Panc1 (cell line): ENCODE results near the gene PSORS1C1.

Source experiments
- CTCF ChIP-seq: fragments of 450-650 bp; IDR thresholded peaks from 2 replicates; pipeline ENCODE4 v1.5.1; 2017; ENCODE audit warnings: mild to moderate bottlenecking
- POLR2AphosphoS5 ChIP-seq: IDR thresholded peaks from 2 replicates; pipeline ENCODE4 v1.6.1; 2012; ENCODE audit warnings: mild to moderate bottlenecking, low read depth, low read length, moderate library complexity
- TCF7L2 ChIP-seq: IDR thresholded peaks from 2 replicates; pipeline ENCODE4 v1.6.1; 2011; ENCODE audit warnings: mild to moderate bottlenecking, low read depth, low read length, inconsistent platforms
- TF ChIP-seq, protein P1 (sequence below), 2 experiments: IDR thresholded peaks; 2 replicates each; pipeline ENCODE4 v1.6.1; 2011 to 2012; ENCODE audit warnings: low read depth in 2 of 2, control low read depth in 1 of 2, low read length in 1 of 2, mild to moderate bottlenecking in 1 of 2, moderate library complexity in 1 of 2; ENCODE audit not compliant: insufficient read depth in 1 of 2

DNA sequence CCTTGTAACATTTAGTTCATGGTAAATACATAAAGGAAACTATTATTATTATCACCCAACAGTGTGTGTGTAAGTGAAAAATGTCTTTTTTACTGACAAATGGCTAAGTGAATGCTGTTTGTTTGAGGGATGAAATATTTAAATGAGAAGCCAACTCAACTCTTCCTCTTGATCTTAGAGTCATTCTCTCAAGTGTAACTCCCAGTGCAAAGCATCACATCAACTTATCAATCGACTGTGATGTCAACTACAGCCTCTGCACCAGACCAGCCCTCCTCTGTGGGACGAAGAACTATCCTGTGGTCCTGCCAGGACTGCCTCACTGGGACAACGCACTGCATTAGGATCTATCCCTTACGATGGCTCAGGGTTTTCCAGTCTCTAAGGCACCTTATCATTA lies 7.5 kb upstream of the PSORS1C1 start:
- no peak for TF ChIP-seq CTCF
- no peak for TF ChIP-seq TCF7L2
- TF ChIP-seq, protein P1, sequence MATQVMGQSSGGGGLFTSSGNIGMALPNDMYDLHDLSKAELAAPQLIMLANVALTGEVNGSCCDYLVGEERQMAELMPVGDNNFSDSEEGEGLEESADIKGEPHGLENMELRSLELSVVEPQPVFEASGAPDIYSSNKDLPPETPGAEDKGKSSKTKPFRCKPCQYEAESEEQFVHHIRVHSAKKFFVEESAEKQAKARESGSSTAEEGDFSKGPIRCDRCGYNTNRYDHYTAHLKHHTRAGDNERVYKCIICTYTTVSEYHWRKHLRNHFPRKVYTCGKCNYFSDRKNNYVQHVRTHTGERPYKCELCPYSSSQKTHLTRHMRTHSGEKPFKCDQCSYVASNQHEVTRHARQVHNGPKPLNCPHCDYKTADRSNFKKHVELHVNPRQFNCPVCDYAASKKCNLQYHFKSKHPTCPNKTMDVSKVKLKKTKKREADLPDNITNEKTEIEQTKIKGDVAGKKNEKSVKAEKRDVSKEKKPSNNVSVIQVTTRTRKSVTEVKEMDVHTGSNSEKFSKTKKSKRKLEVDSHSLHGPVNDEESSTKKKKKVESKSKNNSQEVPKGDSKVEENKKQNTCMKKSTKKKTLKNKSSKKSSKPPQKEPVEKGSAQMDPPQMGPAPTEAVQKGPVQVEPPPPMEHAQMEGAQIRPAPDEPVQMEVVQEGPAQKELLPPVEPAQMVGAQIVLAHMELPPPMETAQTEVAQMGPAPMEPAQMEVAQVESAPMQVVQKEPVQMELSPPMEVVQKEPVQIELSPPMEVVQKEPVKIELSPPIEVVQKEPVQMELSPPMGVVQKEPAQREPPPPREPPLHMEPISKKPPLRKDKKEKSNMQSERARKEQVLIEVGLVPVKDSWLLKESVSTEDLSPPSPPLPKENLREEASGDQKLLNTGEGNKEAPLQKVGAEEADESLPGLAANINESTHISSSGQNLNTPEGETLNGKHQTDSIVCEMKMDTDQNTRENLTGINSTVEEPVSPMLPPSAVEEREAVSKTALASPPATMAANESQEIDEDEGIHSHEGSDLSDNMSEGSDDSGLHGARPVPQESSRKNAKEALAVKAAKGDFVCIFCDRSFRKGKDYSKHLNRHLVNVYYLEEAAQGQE (IDR thresholded peaks at IDR 0.05; ENCODE audit: insufficient read depth in 1 of 2, low read depth in 2 of 2, low read length in 1 of 2) = no peak
- no peak for TF ChIP-seq POLR2AphosphoS5
